SU-DHL-6 (cell line): Measurements from ENCODE around the gene NUP62.

Source experiments
- H2AFZ ChIP-seq: fragments of 200-600 bp; sonication (generic); 2 replicates; pipeline ENCODE4 v1.6.1; 2014; ENCODE audit warnings: low read depth, mild to moderate bottlenecking, moderate library complexity, mixed read lengths, antibody characterized with exemption, low read length; ENCODE audit not compliant: severe bottlenecking
- H3F3A ChIP-seq: fragments of 200-600 bp; shearing (Covaris generic); 2 replicates; pipeline ENCODE4 v1.6.0; 2016; ENCODE audit warnings: antibody characterized with exemption, mild to moderate bottlenecking; ENCODE audit not compliant: insufficient read depth
- H3K27ac ChIP-seq: fragments of 200-600 bp; sonication (generic); 2 replicates; pipeline ENCODE4 v1.5.1; 2016; ENCODE audit warnings: low read depth, mild to moderate bottlenecking, low read length, moderate library complexity, mixed read lengths
- H3K27me3 ChIP-seq: fragments of 200-600 bp; sonication (generic), shearing (Covaris generic); 2 replicates; pipeline ENCODE4 v1.6.0; 2014; ENCODE audit warnings: mild to moderate bottlenecking, low read length
- H3K36me3 ChIP-seq: fragments of 200-600 bp; sonication (generic); 2 replicates; pipeline ENCODE4 v1.6.1; 2014; ENCODE audit warnings: mild to moderate bottlenecking, low read length, mixed read lengths
- H3K4me2 ChIP-seq: fragments of 300-600, 200-600 bp; shearing (Covaris generic), sonication (generic); 2 replicates; pipeline ENCODE4 v1.6.0; 2014; ENCODE audit warnings: low read length, low read depth, mild to moderate bottlenecking; ENCODE audit not compliant: poor library complexity, severe bottlenecking
- H3K4me3 ChIP-seq: fragments of 200-600 bp; sonication (generic); 2 replicates; pipeline ENCODE4 v1.5.1; 2014; ENCODE audit warnings: antibody characterized with exemption, low read length, mild to moderate bottlenecking, mixed read lengths; ENCODE audit not compliant: insufficient read depth, poor library complexity, severe bottlenecking
- H3K79me2 ChIP-seq: fragments of 200-600 bp; sonication (generic); 2 replicates; pipeline ENCODE4 v1.6.1; 2014; ENCODE audit warnings: mild to moderate bottlenecking, low read length, moderate library complexity; ENCODE audit not compliant: insufficient read depth
- H3K9ac ChIP-seq: fragments of 200-600 bp; sonication (generic); 2 replicates; pipeline ENCODE4 v1.7.0; 2014; ENCODE audit warnings: mild to moderate bottlenecking, low read length
- H3K9me2 ChIP-seq: fragments of 200-600 bp; sonication (generic); replicated peaks from 2 replicates; pipeline ENCODE4 v1.6.1; 2014; ENCODE audit warnings: low read length; ENCODE audit not compliant: insufficient read depth
- H3K9me3 ChIP-seq: fragments of 200-600 bp; sonication (generic); 2 replicates; pipeline ENCODE4 v1.6.1; 2014; ENCODE audit warnings: low read length, mixed read lengths; ENCODE audit not compliant: insufficient read depth
- H4K20me1 ChIP-seq: fragments of 200-600 bp; sonication (generic); 2 replicates; pipeline ENCODE4 v1.6.1; 2014; ENCODE audit warnings: low read depth, mild to moderate bottlenecking, antibody characterized with exemption, low read length, moderate library complexity, mixed read lengths
- EZH2phosphoT487 ChIP-seq: fragments of 200-600 bp; sonication (generic), shearing (Covaris generic); conservative IDR thresholded peaks from 2 replicates; pipeline ENCODE4 v1.6.1; 2018; ENCODE audit warnings: mild to moderate bottlenecking, antibody characterized with exemption, low read length, moderate library complexity, mixed read lengths
- TF ChIP-seq, protein P1 (sequence below): fragments of 200-600 bp; sonication (generic); IDR thresholded peaks from one replicate; pipeline ENCODE4 v1.5.1; 2017; ENCODE audit warnings: antibody characterized with exemption, mild to moderate bottlenecking, low read length, moderate library complexity; ENCODE audit not compliant: insufficient read depth, poor library complexity, severe bottlenecking

Gene NUP62

DNA sequence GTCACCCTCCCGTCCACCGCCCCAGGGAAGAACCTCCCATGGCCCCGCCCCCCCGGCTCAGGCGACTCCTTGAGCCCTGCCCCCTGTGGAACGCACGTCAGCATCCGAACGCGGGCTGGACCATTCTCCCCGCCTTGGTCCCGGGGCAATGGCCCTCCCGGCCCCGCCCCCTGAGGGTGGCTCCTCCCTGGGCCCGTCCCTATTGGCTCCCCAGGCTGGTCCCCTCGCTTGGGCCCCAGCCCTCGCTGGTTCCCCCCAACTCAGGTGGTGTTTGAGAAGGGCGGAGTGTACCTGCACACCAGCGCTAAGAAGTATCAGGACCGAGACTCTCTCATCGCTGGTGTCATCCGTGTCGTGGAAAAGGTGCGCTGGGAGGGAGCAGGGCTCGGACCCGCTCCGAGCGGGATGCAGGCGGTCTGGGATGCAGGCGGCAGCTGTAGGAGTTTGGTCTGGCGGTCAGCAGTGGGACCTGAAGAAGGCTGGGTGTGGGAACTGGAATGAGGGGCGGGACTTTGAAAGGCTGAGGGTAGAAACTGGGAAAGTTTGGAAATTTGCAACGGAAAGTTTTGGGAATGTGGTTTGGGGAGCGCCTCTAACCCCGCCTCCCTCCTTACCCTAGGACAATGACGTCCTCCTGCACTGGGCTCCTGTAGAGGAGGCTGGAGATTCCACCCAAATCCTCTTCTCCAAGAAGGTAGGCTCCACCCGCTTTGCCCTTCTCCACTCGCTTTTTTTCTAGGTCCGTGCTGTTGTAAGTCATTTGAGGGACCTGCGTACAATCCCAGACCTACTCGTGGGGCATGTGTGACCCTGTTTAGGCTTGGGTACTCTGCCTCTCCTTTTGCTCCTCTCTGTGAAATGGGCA, 51.2 kb downstream of the NUP62 start:
- H2AFZ ChIP-seq, result peak overlapping the region; percentile 77
- H3K9me2 ChIP-seq, result no peaks in the 10 kb centered on the region
- H3K4me3 ChIP-seq, result peak overlapping the region; percentile 89
- H3K36me3 ChIP-seq, result peaks cover 5% of the 10 kb centered on the region; the same call in 1 of the 2 replicates
- H3K9me3 ChIP-seq, result no peaks in the 10 kb centered on the region
- peak overlapping the region; percentile 79 for H3K27ac ChIP-seq
- H3K27me3 ChIP-seq, result no peaks in the 10 kb centered on the region
- peaks cover 9% of the 10 kb centered on the region; the same call in 1 of the 2 replicates for H3K79me2 ChIP-seq
- H3K9ac ChIP-seq, result peak overlapping the region; percentile 94
- no peaks in the 10 kb centered on the region for H4K20me1 ChIP-seq
- H3F3A ChIP-seq, result no peaks in the 10 kb centered on the region
- H3K4me2 ChIP-seq, result peak overlapping the region; percentile 67
- no peak for TF ChIP-seq EZH2phosphoT487
- TF ChIP-seq, protein P1, sequence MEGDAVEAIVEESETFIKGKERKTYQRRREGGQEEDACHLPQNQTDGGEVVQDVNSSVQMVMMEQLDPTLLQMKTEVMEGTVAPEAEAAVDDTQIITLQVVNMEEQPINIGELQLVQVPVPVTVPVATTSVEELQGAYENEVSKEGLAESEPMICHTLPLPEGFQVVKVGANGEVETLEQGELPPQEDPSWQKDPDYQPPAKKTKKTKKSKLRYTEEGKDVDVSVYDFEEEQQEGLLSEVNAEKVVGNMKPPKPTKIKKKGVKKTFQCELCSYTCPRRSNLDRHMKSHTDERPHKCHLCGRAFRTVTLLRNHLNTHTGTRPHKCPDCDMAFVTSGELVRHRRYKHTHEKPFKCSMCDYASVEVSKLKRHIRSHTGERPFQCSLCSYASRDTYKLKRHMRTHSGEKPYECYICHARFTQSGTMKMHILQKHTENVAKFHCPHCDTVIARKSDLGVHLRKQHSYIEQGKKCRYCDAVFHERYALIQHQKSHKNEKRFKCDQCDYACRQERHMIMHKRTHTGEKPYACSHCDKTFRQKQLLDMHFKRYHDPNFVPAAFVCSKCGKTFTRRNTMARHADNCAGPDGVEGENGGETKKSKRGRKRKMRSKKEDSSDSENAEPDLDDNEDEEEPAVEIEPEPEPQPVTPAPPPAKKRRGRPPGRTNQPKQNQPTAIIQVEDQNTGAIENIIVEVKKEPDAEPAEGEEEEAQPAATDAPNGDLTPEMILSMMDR, result no peak

DNA sequence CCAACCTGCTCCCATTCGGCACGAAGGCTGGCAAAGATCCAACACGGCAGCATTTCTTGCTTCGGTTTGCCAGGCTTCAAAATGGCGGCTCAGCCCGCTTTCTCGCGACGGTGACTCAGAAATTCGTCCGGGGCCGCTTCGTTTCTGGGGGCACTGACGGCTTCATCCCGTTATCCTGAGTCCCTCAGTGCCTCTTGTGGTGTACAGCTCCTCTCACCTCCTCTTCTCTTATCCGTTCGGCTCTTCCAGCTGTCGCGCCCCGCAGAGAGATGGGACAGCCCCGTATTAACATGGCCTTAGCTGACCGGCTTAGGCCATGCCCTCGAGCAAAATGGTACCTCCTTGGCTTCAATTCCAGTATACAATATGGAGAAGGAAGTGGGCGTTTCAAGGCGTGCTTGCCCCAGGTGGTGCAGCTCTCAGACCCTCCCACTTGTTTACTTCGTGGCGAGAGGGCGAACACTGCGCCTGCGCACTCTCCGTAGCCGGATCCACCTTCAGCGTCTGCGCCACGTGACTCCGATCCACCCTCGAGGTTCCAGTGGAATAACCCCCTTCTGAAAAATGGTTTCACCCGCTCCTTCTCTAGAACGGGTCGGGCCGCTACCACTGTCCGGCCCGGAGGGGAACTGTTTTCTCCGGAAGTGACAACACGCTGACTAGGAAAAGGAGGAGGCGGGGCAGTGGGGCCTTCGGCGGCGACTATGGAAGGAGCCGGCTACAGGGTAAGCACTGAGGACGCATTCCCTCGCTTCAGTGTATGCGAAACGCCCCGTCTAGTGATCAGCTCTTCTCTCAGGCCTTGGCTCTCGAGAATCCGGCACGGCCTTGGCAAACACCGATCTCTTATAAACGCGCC, 52.1 kb downstream of the NUP62 start, which contains the start of the genes AKT1S1 and TBC1D17:
Gene AKT1S1, minus strand, starts transcription at position 336 of the 859 bp plus-strand sequence. CDS start 4,060 bp downstream, outside the sequence.
Gene TBC1D17, plus strand, starts transcription at position 683 of the 859 bp plus-strand sequence. Its CDS starts 22 bp downstream, at position 705.
- peak within 1 kb of the TSS; percentile 89 for H3K4me3 ChIP-seq
- no peaks in the 10 kb centered on the region for H3K9me2 ChIP-seq
- no peaks in the 10 kb centered on the region for H3K27me3 ChIP-seq
- peak within 1 kb of the TSS; percentile 79 for H3K27ac ChIP-seq
- no peaks in the 10 kb centered on the region for H3F3A ChIP-seq
- peak within 1 kb of the TSS; percentile 79 for H2AFZ ChIP-seq
- H4K20me1 ChIP-seq, result no peaks in the 10 kb centered on the region
- H3K9ac ChIP-seq, result peak within 1 kb of the TSS; percentile 94
- peaks cover 9% of the 10 kb centered on the region; the same call in 1 of the 2 replicates for H3K79me2 ChIP-seq
- no peak for TF ChIP-seq EZH2phosphoT487
- TF ChIP-seq, protein P1, result no peak
- no peaks in the 10 kb centered on the region for H3K36me3 ChIP-seq
- H3K9me3 ChIP-seq, result no peaks in the 10 kb centered on the region
- H3K4me2 ChIP-seq, result peak within 1 kb of the TSS; percentile 91

DNA sequence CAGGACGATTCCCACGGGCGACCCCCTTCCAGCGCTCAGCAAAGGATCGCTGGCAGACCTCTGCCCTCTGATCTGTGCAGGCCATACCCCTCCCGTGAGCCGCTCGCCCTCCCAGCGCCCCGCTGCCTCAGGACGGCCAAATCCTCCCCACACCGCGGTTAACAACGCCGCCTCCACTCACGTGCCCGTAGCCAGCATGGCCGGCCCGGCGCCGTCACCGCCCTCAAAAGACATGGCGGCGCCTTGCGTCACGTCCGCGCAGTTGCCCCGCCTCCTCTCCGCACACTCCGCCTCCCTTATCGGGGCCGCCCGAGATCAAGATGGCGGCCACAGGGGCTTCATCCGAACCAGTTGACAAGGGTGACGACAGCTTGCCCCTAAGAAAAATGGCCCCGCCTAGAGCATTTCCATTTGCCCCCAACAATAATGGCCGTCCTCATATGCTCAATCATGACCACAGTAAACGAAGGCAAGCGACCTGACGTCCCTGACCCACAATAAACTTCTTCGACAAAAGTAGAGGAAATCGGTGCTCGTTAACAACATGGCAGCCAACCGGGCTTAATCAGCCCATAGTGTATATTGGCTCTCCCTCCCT, 52.8 kb downstream of the NUP62 start:
- Histone ChIP-seq H4K20me1 (no peaks in the 10 kb centered on the region), H3K27me3 (no peaks in the 10 kb centered on the region), H3K79me2 (peaks cover 9% of the 10 kb centered on the region; the same call in 1 of the 2 replicates), H3K9me3 (no peaks in the 10 kb centered on the region), H3K4me2 (peak overlapping the region; percentile 91), H3K36me3 (no peaks in the 10 kb centered on the region), H3K4me3 (peak overlapping the region; percentile 80), H3F3A (no peaks in the 10 kb centered on the region), H3K27ac (peak overlapping the region; percentile 79), H3K9ac (peak overlapping the region; percentile 94), H3K9me2 (no peaks in the 10 kb centered on the region), H2AFZ (peak overlapping the region; percentile 79)
- TF ChIP-seq EZH2phosphoT487, result no peak
- TF ChIP-seq, protein P1, result no peak
